WTC11 (cell line): Measurements from ENCODE around the gene NEURL1B. TPM values are rescaled to one million over a fixed set of nuclear protein-coding genes. Genes with fewer than 3 reads are reported as not detected.

ENCODE experiments used
- ATAC-seq: fragments of 200-7000 bp; cut with Tn5 transposase; 2 replicates; pipeline ENCODE4 v1.10.0; 2021; ENCODE audit warnings: mild to moderate bottlenecking, moderate library complexity
- CTCF ChIA-PET: fragments of 300-600 bp; sonication (Branson Sonifier 250); formaldehyde crosslinking; loops from one replicate; lab custom pipeline; 2021; ENCODE audit warnings: antibody characterized with exemption; lab: Charles Lee
- POLR2A ChIA-PET: fragments of 350-600 bp; sonication (Branson Sonifier 250); formaldehyde crosslinking; loops from one replicate; lab custom pipeline; 2021; ENCODE audit warnings: antibody characterized with exemption; lab: Charles Lee
- DNase-seq: peaks from one replicate; pipeline ENCODE4 v3.0.0; 2021; ENCODE audit warnings: low spot score
- H3K27ac Mint-ChIP-seq: 2 replicates; pipeline ENCODE4 v1.8.0; 2021; ENCODE audit warnings: mixed read lengths
- H3K27me3 Mint-ChIP-seq: 2 replicates; pipeline ENCODE4 v1.8.0; 2021; ENCODE audit warnings: low read depth, mild to moderate bottlenecking, moderate library complexity, mixed read lengths
- H3K36me3 Mint-ChIP-seq: 2 replicates; pipeline ENCODE4 v1.8.0; 2021; ENCODE audit warnings: mixed read lengths
- H3K4me1 Mint-ChIP-seq: 2 replicates; pipeline ENCODE4 v1.8.0; 2022; ENCODE audit warnings: mixed read lengths
- H3K4me3 Mint-ChIP-seq: 2 replicates; pipeline ENCODE4 v1.8.0; 2021; ENCODE audit warnings: mild to moderate bottlenecking, moderate library complexity, mixed read lengths
- H3K9me3 Mint-ChIP-seq: 2 replicates; pipeline ENCODE4 v1.8.0; 2021; ENCODE audit warnings: mixed read lengths
- ATF1 ChIP-seq: sonication (generic); formaldehyde crosslinking; IDR thresholded peaks from 2 replicates; pipeline ENCODE4 v1.8.1; 2023; ENCODE audit warnings: mild to moderate bottlenecking, moderate library complexity, missing genetic modification reagents
- CREB1 ChIP-seq: sonication (generic); formaldehyde crosslinking; IDR thresholded peaks from 2 replicates; pipeline ENCODE4 v1.8.0; 2023; ENCODE audit warnings: mild to moderate bottlenecking, missing genetic modification reagents
- FOXK1 ChIP-seq: sonication (generic); formaldehyde crosslinking; IDR thresholded peaks from 2 replicates; pipeline ENCODE4 v1.8.0; 2022; ENCODE audit warnings: mild to moderate bottlenecking, moderate library complexity, missing genetic modification reagents
- FOXP1 ChIP-seq: sonication (generic); formaldehyde crosslinking; IDR thresholded peaks from 2 replicates; pipeline ENCODE4 v1.8.0; 2022; ENCODE audit warnings: missing genetic modification reagents, mild to moderate bottlenecking, moderate library complexity, borderline replicate concordance
- NR3C1 ChIP-seq: sonication (generic); formaldehyde crosslinking; conservative IDR thresholded peaks from 2 replicates; pipeline ENCODE4 v1.8.1; 2023; ENCODE audit warnings: low read depth, mild to moderate bottlenecking, missing genetic modification reagents
- PRRX2 ChIP-seq: fragments of 250-450 bp; sonication (Bioruptor Pico); IDR thresholded peaks from 2 replicates; pipeline ENCODE4 v1.8.0; 2021; ENCODE audit warnings: mild to moderate bottlenecking
- RORB ChIP-seq: fragments of 250-450 bp; sonication (Bioruptor Pico); IDR thresholded peaks from 2 replicates; pipeline ENCODE4 v1.9.0; 2021; ENCODE audit warnings: mild to moderate bottlenecking
- TEAD1 ChIP-seq: sonication (generic); formaldehyde crosslinking; IDR thresholded peaks from 2 replicates; pipeline ENCODE4 v1.8.0; 2022; ENCODE audit warnings: mild to moderate bottlenecking, missing genetic modification reagents
- TP53 ChIP-seq: sonication (generic); formaldehyde crosslinking; IDR thresholded peaks from 2 replicates; pipeline ENCODE4 v1.8.1; 2023; ENCODE audit warnings: mild to moderate bottlenecking, missing genetic modification reagents
- ZNF219 ChIP-seq: sonication (generic); formaldehyde crosslinking; IDR thresholded peaks from 2 replicates; pipeline ENCODE4 v1.8.0; 2023; ENCODE audit warnings: missing genetic modification reagents, mild to moderate bottlenecking, borderline replicate concordance
- ZNF232 ChIP-seq: sonication (generic); formaldehyde crosslinking; IDR thresholded peaks from 2 replicates; pipeline ENCODE4 v1.8.0; 2022; ENCODE audit warnings: mild to moderate bottlenecking, missing genetic modification reagents
- total RNA-seq: library from RNA; stranded (reverse); gene quantifications from 3 replicates; pipeline ENCODE4 v1.2.3, GENCODE V29; 2021
- TF ChIP-seq, protein P1 (sequence below): fragments of 200-600 bp; IDR thresholded peaks from 2 replicates; pipeline ENCODE4 v1.8.0; 2022; ENCODE audit warnings: antibody characterized with exemption
- TF ChIP-seq, protein P2 (sequence below): fragments of 250-450 bp; sonication (Bioruptor Pico); IDR thresholded peaks from 2 replicates; pipeline ENCODE4 v1.8.0; 2021; ENCODE audit warnings: mild to moderate bottlenecking
- TF ChIP-seq, protein P3 (sequence below): sonication (generic); formaldehyde crosslinking; IDR thresholded peaks from 2 replicates; pipeline ENCODE4 v1.8.1; 2022; ENCODE audit warnings: low read depth, mild to moderate bottlenecking, moderate library complexity, missing genetic modification reagents, borderline replicate concordance
- TF ChIP-seq, protein P4 (sequence below): sonication (generic); formaldehyde crosslinking; IDR thresholded peaks from 2 replicates; pipeline ENCODE4 v1.8.0; 2022; ENCODE audit warnings: mild to moderate bottlenecking, missing genetic modification reagents
- TF ChIP-seq, protein P5 (sequence below): sonication (generic); formaldehyde crosslinking; IDR thresholded peaks from 2 replicates; pipeline ENCODE4 v1.8.1; 2023; ENCODE audit warnings: mild to moderate bottlenecking, moderate library complexity, missing genetic modification reagents
- TF ChIP-seq, protein P6 (sequence below): sonication (generic); formaldehyde crosslinking; IDR thresholded peaks from 2 replicates; pipeline ENCODE4 v1.8.1; 2023; ENCODE audit warnings: mild to moderate bottlenecking, missing genetic modification reagents
- TF ChIP-seq, protein P7 (sequence below): sonication (generic); formaldehyde crosslinking; IDR thresholded peaks from 2 replicates; pipeline ENCODE4 v1.8.0; 2022; ENCODE audit warnings: mild to moderate bottlenecking, missing genetic modification reagents

Gene NEURL1B
- total RNA-seq, 1 experiment from 2014 or later = 9.8 TPM

DNA sequence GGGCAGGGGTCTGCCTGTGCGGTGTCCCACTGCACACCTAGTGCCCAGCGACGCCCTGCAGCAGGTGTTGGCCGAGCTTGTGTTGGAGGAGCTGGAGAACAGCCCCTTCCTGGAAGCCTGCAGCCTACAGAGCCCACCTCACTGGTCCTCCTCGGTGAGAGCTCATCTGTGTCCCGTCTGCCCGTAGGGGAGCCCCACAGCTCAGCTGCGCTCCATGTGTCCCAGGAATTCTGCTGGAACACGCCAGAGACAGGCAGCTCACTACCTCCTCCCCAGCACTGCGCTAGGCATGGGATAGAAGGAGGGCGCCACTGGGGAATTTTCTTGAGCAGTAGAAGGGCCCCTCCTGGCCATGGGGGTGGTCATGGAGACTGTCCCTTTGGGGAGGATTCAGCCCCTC is 85.9 kb downstream of the NEURL1B start:
- TF ChIP-seq, protein P1, sequence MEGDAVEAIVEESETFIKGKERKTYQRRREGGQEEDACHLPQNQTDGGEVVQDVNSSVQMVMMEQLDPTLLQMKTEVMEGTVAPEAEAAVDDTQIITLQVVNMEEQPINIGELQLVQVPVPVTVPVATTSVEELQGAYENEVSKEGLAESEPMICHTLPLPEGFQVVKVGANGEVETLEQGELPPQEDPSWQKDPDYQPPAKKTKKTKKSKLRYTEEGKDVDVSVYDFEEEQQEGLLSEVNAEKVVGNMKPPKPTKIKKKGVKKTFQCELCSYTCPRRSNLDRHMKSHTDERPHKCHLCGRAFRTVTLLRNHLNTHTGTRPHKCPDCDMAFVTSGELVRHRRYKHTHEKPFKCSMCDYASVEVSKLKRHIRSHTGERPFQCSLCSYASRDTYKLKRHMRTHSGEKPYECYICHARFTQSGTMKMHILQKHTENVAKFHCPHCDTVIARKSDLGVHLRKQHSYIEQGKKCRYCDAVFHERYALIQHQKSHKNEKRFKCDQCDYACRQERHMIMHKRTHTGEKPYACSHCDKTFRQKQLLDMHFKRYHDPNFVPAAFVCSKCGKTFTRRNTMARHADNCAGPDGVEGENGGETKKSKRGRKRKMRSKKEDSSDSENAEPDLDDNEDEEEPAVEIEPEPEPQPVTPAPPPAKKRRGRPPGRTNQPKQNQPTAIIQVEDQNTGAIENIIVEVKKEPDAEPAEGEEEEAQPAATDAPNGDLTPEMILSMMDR = no peak
- TF ChIP-seq, protein P2, sequence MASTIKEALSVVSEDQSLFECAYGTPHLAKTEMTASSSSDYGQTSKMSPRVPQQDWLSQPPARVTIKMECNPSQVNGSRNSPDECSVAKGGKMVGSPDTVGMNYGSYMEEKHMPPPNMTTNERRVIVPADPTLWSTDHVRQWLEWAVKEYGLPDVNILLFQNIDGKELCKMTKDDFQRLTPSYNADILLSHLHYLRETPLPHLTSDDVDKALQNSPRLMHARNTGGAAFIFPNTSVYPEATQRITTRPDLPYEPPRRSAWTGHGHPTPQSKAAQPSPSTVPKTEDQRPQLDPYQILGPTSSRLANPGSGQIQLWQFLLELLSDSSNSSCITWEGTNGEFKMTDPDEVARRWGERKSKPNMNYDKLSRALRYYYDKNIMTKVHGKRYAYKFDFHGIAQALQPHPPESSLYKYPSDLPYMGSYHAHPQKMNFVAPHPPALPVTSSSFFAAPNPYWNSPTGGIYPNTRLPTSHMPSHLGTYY (CRISPR knock-in tag) = no peak
- TF ChIP-seq NR3C1 (CRISPR knock-in tag) (no peak), TEAD1 (CRISPR knock-in tag) (no peak), PRRX2 (no peak), ATF1 (CRISPR knock-in tag) (no peak), FOXP1 (no peak), ZNF232 (CRISPR knock-in tag) (no peak), RORB (CRISPR knock-in tag) (no peak)
- TF ChIP-seq, protein P3, sequence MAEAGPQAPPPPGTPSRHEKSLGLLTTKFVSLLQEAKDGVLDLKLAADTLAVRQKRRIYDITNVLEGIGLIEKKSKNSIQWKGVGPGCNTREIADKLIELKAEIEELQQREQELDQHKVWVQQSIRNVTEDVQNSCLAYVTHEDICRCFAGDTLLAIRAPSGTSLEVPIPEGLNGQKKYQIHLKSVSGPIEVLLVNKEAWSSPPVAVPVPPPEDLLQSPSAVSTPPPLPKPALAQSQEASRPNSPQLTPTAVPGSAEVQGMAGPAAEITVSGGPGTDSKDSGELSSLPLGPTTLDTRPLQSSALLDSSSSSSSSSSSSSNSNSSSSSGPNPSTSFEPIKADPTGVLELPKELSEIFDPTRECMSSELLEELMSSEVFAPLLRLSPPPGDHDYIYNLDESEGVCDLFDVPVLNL (CRISPR knock-in tag) = no peak
- TF ChIP-seq, protein P4, sequence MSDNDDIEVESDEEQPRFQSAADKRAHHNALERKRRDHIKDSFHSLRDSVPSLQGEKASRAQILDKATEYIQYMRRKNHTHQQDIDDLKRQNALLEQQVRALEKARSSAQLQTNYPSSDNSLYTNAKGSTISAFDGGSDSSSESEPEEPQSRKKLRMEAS (CRISPR knock-in tag) = no peak
- TF ChIP-seq, protein P5, sequence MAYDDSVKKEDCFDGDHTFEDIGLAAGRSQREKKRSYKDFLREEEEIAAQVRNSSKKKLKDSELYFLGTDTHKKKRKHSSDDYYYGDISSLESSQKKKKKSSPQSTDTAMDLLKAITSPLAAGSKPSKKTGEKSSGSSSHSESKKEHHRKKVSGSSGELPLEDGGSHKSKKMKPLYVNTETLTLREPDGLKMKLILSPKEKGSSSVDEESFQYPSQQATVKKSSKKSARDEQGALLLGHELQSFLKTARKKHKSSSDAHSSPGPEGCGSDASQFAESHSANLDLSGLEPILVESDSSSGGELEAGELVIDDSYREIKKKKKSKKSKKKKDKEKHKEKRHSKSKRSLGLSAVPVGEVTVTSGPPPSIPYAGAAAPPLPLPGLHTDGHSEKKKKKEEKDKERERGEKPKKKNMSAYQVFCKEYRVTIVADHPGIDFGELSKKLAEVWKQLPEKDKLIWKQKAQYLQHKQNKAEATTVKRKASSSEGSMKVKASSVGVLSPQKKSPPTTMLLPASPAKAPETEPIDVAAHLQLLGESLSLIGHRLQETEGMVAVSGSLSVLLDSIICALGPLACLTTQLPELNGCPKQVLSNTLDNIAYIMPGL (CRISPR knock-in tag) = no peak
- Mint-ChIP-seq H3K4me1 (0 out of 2 replicates have a peak, but pooled peaks cover 2% of the 10 kb centered on the region), H3K27ac (no peak overlapping the region), H3K9me3 (no peaks in the 10 kb centered on the region), H3K27me3 (peaks cover 13% of the 10 kb centered on the region; the same call in 1 of the 2 replicates), H3K4me3 (no peak overlapping the region), H3K36me3 (no peaks in the 10 kb centered on the region)
- ATAC-seq (no peak), DNase-seq (no peak)
- POLR2A ChIA-PET = interaction anchor here (0.7 kb wide), 1 partner anchor 43 kb away, joined by 3 read pairs; no protein-coding TSS in a partner anchor
- CTCF ChIA-PET = interaction anchor here (0.7 to 2.2 kb wide), 9 partner anchors 10 to 205 kb away, joined by 3 to 21 read pairs (median 4); partner anchors contain the start of gene DUSP1

DNA sequence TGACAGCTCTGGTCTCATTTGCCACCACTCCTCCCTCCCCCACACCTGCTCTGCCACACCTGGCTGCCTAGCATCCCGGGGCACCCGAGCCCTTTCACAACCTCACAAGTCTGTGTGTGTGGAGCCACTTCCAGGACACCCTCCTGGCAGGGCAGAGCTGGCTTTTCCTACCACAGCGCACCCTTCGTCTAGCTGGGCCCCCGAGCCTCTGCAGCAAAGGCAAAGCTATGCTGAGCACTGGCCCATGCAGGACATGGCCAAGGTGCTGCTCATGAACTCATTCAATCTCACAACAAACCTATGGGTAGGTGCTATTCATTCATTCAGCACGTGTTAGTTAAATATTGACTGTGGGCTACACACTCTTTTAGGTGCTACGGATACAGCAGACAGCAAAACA is 86.5 kb downstream of the NEURL1B start:
- H3K4me3 Mint-ChIP-seq = no peak overlapping the region

More for the DNA sequence above, 86.5 kb downstream of the NEURL1B start:
- CTCF ChIA-PET = interaction anchor here (0.7 to 2.2 kb wide), 9 partner anchors 11 to 205 kb away, joined by 3 to 21 read pairs (median 4); partner anchors contain the start of gene DUSP1
- H3K27ac Mint-ChIP-seq = no peak overlapping the region
- H3K4me1 Mint-ChIP-seq = 0 out of 2 replicates have a peak, but pooled peaks cover 2% of the 10 kb centered on the region
- H3K9me3 Mint-ChIP-seq = no peaks in the 10 kb centered on the region
- H3K27me3 Mint-ChIP-seq = peaks cover 7% of the 10 kb centered on the region; the same call in 1 of the 2 replicates
- DNase-seq (no peak), ATAC-seq (no peak)
- TF ChIP-seq TP53 (no peak), FOXP1 (no peak), CREB1 (CRISPR knock-in tag) (no peak), FOXK1 (no peak), ZNF219 (no peak)
- TF ChIP-seq, protein P2 (CRISPR knock-in tag) = no peak
- TF ChIP-seq, protein P6, sequence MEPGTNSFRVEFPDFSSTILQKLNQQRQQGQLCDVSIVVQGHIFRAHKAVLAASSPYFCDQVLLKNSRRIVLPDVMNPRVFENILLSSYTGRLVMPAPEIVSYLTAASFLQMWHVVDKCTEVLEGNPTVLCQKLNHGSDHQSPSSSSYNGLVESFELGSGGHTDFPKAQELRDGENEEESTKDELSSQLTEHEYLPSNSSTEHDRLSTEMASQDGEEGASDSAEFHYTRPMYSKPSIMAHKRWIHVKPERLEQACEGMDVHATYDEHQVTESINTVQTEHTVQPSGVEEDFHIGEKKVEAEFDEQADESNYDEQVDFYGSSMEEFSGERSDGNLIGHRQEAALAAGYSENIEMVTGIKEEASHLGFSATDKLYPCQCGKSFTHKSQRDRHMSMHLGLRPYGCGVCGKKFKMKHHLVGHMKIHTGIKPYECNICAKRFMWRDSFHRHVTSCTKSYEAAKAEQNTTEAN (CRISPR knock-in tag) = no peak
- TF ChIP-seq, protein P7, sequence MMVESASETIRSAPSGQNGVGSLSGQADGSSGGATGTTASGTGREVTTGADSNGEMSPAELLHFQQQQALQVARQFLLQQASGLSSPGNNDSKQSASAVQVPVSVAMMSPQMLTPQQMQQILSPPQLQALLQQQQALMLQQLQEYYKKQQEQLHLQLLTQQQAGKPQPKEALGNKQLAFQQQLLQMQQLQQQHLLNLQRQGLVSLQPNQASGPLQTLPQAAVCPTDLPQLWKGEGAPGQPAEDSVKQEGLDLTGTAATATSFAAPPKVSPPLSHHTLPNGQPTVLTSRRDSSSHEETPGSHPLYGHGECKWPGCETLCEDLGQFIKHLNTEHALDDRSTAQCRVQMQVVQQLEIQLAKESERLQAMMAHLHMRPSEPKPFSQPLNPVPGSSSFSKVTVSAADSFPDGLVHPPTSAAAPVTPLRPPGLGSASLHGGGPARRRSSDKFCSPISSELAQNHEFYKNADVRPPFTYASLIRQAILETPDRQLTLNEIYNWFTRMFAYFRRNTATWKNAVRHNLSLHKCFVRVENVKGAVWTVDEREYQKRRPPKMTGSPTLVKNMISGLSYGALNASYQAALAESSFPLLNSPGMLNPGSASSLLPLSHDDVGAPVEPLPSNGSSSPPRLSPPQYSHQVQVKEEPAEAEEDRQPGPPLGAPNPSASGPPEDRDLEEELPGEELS (CRISPR knock-in tag) = no peak
- no peaks in the 10 kb centered on the region for H3K36me3 Mint-ChIP-seq
- POLR2A ChIA-PET = no interaction called here
